ENCODE results near the gene CCDC15. TPM values are rescaled to one million over a fixed set of nuclear protein-coding genes. Genes with fewer than 3 reads are reported as not detected.

Gene CCDC15
- total RNA-seq, 1 experiment from 2014 or later = 8.6 TPM

DNA sequence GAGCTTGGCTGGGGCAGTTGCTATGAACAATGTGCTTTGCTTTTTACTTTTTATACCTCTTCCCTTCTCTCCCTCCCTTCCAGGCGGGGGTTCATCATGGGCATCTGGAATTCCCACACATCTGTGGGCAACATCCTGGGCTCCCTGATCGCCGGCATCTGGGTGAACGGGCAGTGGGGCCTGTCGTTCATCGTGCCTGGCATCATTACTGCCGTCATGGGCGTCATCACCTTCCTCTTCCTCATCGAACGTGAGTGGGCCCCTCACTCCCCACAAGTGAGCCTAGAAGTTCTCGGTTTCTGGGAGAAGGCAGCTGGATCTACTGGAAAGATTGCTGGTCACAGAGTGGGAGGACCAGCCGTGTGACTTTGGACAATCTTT is 126.5 kb downstream of the CCDC15 start:
- no TSS peak for BruUV-seq (replicated peaks)
- Histone ChIP-seq H3F3A (ENCODE audit: low read length, unreplicated experiment) (no peaks in the 10 kb centered on the region), H3K9me2 (replicated peaks; ENCODE audit: low read length) (no peaks in the 10 kb centered on the region), H3K4me3 (ENCODE audit: low read length) (no peak overlapping the region), H3K36me3 (ENCODE audit: low read depth, low read length) (no peaks in the 10 kb centered on the region), H3K4me1 (ENCODE audit: insufficient read depth, low read length) (peaks cover 27% of the 10 kb centered on the region), H3K9ac (ENCODE audit: low read length) (no peak overlapping the region), H4K20me1 (ENCODE audit: low read length) (no peaks in the 10 kb centered on the region), H3K27me3 (ENCODE audit: low read length) (no peaks in the 10 kb centered on the region), H2AFZ (ENCODE audit: low read length) (no peak overlapping the region), H3K4me2 (ENCODE audit: low read length) (no peak overlapping the region), H3K79me2 (ENCODE audit: low read length) (no peaks in the 10 kb centered on the region), H3K9me3 (ENCODE audit: low read length) (no peaks in the 10 kb centered on the region), H3K27ac (ENCODE audit: low read length) (no peak overlapping the region)
- ChIA-PET POLR2A (ENCODE audit: unreplicated experiment) (no interaction called here), CTCF (no interaction called here)
- no peak for TF ChIP-seq EZH2 (IDR thresholded peaks at IDR 0.05; ENCODE audit: low read length, unreplicated experiment)
- no peak for TF ChIP-seq EZH2phosphoT487 (IDR thresholded peaks at IDR 0.05; ENCODE audit: borderline replicate concordance, low read length)
- TF ChIP-seq, protein P1, sequence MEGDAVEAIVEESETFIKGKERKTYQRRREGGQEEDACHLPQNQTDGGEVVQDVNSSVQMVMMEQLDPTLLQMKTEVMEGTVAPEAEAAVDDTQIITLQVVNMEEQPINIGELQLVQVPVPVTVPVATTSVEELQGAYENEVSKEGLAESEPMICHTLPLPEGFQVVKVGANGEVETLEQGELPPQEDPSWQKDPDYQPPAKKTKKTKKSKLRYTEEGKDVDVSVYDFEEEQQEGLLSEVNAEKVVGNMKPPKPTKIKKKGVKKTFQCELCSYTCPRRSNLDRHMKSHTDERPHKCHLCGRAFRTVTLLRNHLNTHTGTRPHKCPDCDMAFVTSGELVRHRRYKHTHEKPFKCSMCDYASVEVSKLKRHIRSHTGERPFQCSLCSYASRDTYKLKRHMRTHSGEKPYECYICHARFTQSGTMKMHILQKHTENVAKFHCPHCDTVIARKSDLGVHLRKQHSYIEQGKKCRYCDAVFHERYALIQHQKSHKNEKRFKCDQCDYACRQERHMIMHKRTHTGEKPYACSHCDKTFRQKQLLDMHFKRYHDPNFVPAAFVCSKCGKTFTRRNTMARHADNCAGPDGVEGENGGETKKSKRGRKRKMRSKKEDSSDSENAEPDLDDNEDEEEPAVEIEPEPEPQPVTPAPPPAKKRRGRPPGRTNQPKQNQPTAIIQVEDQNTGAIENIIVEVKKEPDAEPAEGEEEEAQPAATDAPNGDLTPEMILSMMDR (conservative IDR thresholded peaks at IDR 0.05; ENCODE audit: low read depth, low read length) = no peak
- no peak for ATAC-seq
- intact Hi-C loops (cut with micrococcal nuclease) = no loop called here
- no peak for DNase-seq

DNA sequence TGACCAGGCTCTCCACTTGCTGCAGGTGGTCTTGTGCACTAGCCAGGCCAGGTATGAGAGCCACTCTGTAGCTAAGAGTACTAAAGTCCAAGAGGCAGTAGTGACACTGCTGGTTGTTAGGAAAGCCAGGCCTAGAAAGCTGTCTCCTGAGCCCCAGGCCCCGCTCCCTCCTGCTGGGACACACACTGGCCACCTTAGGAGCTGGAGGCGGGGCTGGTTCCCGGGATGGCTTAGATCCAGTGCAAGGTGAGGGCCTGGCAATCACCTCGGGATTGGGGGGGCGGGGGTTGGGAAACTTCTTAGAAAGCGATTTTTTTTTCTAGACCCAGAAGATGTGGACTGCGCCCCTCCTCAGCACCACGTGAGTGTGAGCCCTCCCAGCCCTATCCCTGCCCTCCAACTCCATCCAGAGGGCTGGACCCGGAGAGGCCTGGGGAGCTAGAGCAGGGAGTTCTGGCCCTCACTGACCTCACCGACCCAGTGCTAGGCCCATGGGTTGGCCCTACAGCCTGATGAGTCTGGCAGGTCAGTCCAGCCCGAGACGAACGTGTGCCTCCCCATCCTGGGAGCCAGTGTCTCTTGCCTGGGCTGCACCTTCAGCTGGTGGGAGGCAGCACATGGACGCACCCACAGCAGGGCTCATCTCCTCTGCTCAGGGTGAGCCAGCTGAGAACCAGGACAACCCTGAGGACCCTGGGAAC is 127.2 kb downstream of the CCDC15 start:
- no TSS peak for BruUV-seq (replicated peaks)
- Histone ChIP-seq H3K9me2 (replicated peaks; ENCODE audit: low read length) (no peaks in the 10 kb centered on the region), H3K9ac (ENCODE audit: low read length) (no peak overlapping the region), H3K9me3 (ENCODE audit: low read length) (no peaks in the 10 kb centered on the region), H3K27ac (ENCODE audit: low read length) (no peak overlapping the region), H3K79me2 (ENCODE audit: low read length) (no peaks in the 10 kb centered on the region), H3K4me3 (ENCODE audit: low read length) (no peak overlapping the region), H3K4me2 (ENCODE audit: low read length) (no peak overlapping the region), H3F3A (ENCODE audit: low read length, unreplicated experiment) (no peaks in the 10 kb centered on the region), H4K20me1 (ENCODE audit: low read length) (no peaks in the 10 kb centered on the region), H3K36me3 (ENCODE audit: low read depth, low read length) (no peaks in the 10 kb centered on the region), H3K27me3 (ENCODE audit: low read length) (no peaks in the 10 kb centered on the region), H3K4me1 (ENCODE audit: insufficient read depth, low read length) (peaks cover 22% of the 10 kb centered on the region), H2AFZ (ENCODE audit: low read length) (no peak overlapping the region)
- POLR2A ChIA-PET (ENCODE audit: unreplicated experiment) = no interaction called here
- TF ChIP-seq EZH2 (IDR thresholded peaks at IDR 0.05; ENCODE audit: low read length, unreplicated experiment) (no peak), EZH2phosphoT487 (IDR thresholded peaks at IDR 0.05; ENCODE audit: borderline replicate concordance, low read length) (no peak)
- TF ChIP-seq, protein P1 (conservative IDR thresholded peaks at IDR 0.05; ENCODE audit: low read depth, low read length) = no peak
- CTCF ChIA-PET = no interaction called here
- ATAC-seq = no peak
- DNase-seq = no peak
- intact Hi-C loops (cut with micrococcal nuclease) = no loop called here

DNA sequence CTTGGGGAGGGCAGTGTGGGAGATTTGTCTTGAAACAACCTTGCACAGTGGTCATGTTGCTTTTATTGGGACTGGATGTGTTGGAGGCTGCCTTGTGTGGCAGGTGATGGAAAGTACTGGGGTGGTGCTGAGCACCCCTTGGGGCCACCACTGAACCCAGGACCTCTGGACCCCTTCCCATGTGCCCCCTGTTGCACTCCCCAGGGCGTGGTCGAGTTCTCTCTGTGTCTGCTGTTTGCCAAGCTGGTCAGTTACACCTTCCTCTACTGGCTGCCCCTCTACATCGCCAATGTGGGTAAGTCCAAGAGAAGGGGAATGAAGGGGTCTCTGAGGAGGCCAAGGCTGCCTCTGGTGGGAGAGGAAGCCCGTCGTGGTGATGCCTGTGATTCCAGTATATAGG is 128.0 kb downstream of the CCDC15 start:
- Histone ChIP-seq H4K20me1 (ENCODE audit: low read length) (no peaks in the 10 kb centered on the region), H3K4me1 (ENCODE audit: insufficient read depth, low read length) (peaks cover 22% of the 10 kb centered on the region), H3K79me2 (ENCODE audit: low read length) (no peaks in the 10 kb centered on the region), H3K27me3 (ENCODE audit: low read length) (no peaks in the 10 kb centered on the region), H3F3A (ENCODE audit: low read length, unreplicated experiment) (no peaks in the 10 kb centered on the region), H3K4me2 (ENCODE audit: low read length) (no peak overlapping the region), H3K4me3 (ENCODE audit: low read length) (no peak overlapping the region), H3K27ac (ENCODE audit: low read length) (peak overlapping the region; percentile 95), H2AFZ (ENCODE audit: low read length) (no peak overlapping the region), H3K9ac (ENCODE audit: low read length) (no peak overlapping the region; the same call in 1 of the 2 replicates), H3K9me2 (replicated peaks; ENCODE audit: low read length) (no peaks in the 10 kb centered on the region), H3K36me3 (ENCODE audit: low read depth, low read length) (no peaks in the 10 kb centered on the region), H3K9me3 (ENCODE audit: low read length) (no peaks in the 10 kb centered on the region)
- TF ChIP-seq EZH2phosphoT487 (IDR thresholded peaks at IDR 0.05; ENCODE audit: borderline replicate concordance, low read length) (no peak), EZH2 (IDR thresholded peaks at IDR 0.05; ENCODE audit: low read length, unreplicated experiment) (no peak)
- TF ChIP-seq, protein P1 (conservative IDR thresholded peaks at IDR 0.05; ENCODE audit: low read depth, low read length) = no peak
- ChIA-PET POLR2A (ENCODE audit: unreplicated experiment) (interaction anchor here (0.7 to 1.3 kb wide), 2 partner anchors 29 to 51 kb away, joined by 3 to 27 read pairs; partner anchors contain the start of gene TMEM218), CTCF (interaction anchor here (0.5 kb wide), 1 partner anchor 1005 kb away, joined by 3 read pairs; no protein-coding TSS in a partner anchor)
- intact Hi-C loops (cut with micrococcal nuclease) = no loop called here
- no peak for ATAC-seq
- no TSS peak for BruUV-seq (replicated peaks)
- DNase-seq = no peak

All from PC-3 (cell line).